Activated T-cell treated with anti-CD3 and anti-CD28 coated beads, Interleukin-2, amount 50 U/mL, for 4 hours (primary cell): ENCODE measurements around the gene BRAT1. TPM values are rescaled to one million over a fixed set of nuclear protein-coding genes. Genes with fewer than 3 reads are reported as not detected.

Experiments
- ATAC-seq, 2 donors: fragments of 200-7000 bp; cut with Tn5 transposase; one replicate each; pipeline ENCODE4 v1.10.0; 2021
- DNase-seq: peaks from one replicate; pipeline ENCODE4 v3.0.0-alpha.2; 2020
- H3K27me3 Mint-ChIP-seq: one replicate; pipeline ENCODE4 v1.8.0; 2021; ENCODE audit warnings: low read depth, mixed read lengths
- H3K36me3 Mint-ChIP-seq: one replicate; pipeline ENCODE4 v1.8.0; 2022; ENCODE audit warnings: mixed read lengths; ENCODE audit not compliant: insufficient read depth
- H3K4me1 Mint-ChIP-seq: one replicate; pipeline ENCODE4 v1.8.0; 2021; ENCODE audit warnings: low read depth, mixed read lengths
- H3K4me3 Mint-ChIP-seq: one replicate; pipeline ENCODE4 v1.8.0; 2021; ENCODE audit warnings: mild to moderate bottlenecking, moderate library complexity, mixed read lengths
- H3K9me3 Mint-ChIP-seq: one replicate; pipeline ENCODE4 v1.8.0; 2021; ENCODE audit warnings: mixed read lengths
- total RNA-seq, 3 donors: library from RNA; stranded (reverse); gene quantifications; one replicate each; pipeline ENCODE4 v1.2.1, GENCODE V29; 2021

Gene BRAT1
- total RNA-seq, 3 donors from 2014 or later, result 40.7 to 55.0 (median 42.6) TPM

GRCh38 chr7:2529161-2530070 lies 25.9 kb downstream of the BRAT1 start:
- H3K9me3 Mint-ChIP-seq, result no peaks in the 10 kb centered on the region
- DNase-seq (no peak), ATAC-seq (peak; percentile 55 to 56)
- H3K4me1 Mint-ChIP-seq, result peaks cover 53% of the 10 kb centered on the region
- peaks cover 4% of the 10 kb centered on the region for H3K36me3 Mint-ChIP-seq
- H3K4me3 Mint-ChIP-seq, result peak overlapping the region; percentile 66
- no peaks in the 10 kb centered on the region for H3K27me3 Mint-ChIP-seq

DNA sequence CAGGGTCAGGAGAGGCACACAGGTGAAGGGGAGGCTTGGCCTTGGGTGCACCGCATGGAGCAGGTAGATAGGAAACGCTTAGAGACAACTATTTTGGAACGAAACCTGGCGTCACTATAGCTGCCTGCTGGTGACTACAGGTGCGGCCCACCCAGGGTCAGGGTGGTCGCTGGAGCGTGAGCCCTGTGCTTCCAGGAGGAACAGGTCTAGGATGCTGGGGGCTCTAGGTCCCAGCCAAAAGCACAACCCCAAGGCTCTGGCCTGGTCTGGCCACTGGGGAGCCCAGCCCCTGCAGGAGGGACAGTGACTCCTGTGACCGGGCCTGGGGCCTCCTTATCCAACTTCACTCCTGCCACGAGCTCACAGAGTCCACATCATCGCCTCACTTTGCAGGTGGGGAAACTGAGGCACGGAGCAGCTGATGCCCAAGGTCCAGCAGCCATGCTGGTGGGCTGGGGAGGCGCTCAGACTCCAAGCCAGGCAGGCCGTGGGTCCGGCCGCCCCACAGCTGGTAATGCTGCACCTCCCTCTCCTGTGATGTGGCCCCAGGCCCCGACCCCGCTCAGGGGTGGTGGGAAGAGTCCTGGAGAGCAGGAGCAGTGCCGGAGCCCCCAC lies 26.7 kb downstream of the BRAT1 start:
- Mint-ChIP-seq H3K36me3 (peaks cover 4% of the 10 kb centered on the region), H3K9me3 (no peaks in the 10 kb centered on the region), H3K4me3 (no peak overlapping the region), H3K4me1 (peaks cover 53% of the 10 kb centered on the region), H3K27me3 (no peaks in the 10 kb centered on the region)
- no peak for DNase-seq
- no peak for ATAC-seq

DNA sequence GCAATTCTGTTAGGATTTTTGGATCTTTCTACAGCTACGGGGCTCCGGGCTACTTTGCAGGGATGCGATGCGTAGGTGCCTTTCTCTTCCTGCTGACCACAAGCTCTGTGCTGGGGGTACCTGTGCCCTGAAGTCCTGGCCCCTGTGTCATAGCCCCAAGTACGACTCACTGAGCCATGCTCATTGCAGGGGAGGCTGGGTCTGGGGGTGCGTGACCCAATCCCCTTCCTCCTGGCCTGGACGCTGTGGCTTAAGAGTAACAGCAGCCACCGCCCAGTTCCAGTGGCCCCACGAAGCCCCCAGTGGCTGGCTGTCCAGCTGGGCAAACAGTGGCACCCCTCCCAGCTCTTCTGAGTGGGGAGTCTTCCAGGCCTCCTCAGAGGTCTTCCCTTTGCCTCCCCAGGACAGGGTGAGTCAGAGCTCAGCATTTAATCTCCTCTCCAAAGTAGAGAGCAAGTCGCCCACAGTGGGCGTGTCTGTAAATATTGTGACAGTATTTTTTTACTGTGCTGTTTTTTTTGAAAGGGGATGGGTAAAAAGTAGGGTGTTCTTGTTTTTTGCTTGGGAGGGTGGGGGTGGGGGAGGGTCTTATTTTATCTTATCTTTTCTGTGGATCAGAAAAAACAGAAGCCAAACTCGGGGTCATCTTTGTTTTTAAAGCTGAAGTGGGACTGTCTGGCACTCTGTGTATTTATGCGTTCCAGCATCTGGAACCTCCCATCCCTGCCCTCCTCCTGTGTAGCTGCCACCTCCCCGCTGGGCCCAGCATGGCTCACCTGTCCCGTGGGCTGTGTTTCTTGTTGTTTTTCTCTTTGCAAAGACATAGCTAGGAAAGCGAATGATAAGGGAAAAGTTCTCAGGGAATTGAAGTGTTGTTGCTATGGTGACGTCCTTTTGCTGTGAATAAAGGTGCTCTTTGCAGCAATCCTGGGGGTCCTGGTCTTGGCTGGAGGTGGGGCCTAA lies 27.5 kb downstream of the BRAT1 start:
- Mint-ChIP-seq H3K36me3 (peaks cover 4% of the 10 kb centered on the region), H3K9me3 (no peaks in the 10 kb centered on the region), H3K4me3 (no peak overlapping the region), H3K4me1 (peaks cover 58% of the 10 kb centered on the region), H3K27me3 (no peaks in the 10 kb centered on the region)
- DNase-seq, result peak; percentile 59
- ATAC-seq, result peak; percentile 27 to 28

DNA sequence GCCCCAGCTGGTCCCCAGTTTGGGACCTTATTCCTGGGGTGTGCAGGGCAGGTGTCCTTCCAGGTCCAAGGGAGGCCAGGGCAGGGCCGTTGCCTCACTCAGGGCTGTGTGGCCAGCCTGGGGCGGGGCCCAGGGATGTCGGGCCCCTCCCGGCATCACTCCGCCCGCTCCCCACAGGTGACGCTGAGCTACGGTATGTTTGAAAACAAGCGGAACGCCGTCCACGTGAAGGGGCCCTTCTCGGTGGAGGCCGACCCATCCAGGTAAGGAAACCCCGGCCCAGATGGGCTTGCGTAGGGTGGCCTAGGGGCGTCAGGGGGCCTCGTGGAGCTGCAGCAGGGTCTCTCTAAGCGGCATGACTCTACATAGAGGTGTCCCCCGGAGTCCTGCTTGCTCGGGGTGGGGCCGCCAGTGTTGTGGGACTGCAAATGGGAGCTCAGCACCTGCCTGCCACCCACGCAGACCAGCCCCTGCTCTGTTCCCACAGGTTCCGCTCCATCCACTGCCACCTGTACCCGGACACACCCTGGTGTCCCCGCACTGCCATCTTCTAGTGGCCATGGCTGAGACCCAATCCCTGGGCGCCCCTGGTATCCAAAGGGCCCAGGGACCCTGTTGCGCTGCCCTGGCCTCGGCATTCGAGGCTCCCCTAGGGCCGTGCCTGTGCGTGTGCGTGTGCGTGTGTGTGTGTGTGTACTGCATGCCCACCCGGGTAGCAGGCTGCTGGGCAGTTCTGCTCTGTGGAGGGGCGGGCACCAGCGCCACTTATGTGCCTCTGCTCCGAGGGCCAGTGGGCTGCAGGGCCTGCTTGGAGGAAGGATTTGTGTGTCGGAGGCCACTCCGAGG lies 28.4 kb downstream of the BRAT1 start:
- H3K27me3 Mint-ChIP-seq, result no peaks in the 10 kb centered on the region
- no peaks in the 10 kb centered on the region for H3K9me3 Mint-ChIP-seq
- no peak for DNase-seq
- no peak overlapping the region for H3K4me3 Mint-ChIP-seq
- H3K36me3 Mint-ChIP-seq, result peaks cover 4% of the 10 kb centered on the region
- peaks cover 63% of the 10 kb centered on the region for H3K4me1 Mint-ChIP-seq
- ATAC-seq, result no peak

- Mint-ChIP-seq H3K36me3 (peaks cover 4% of the 10 kb centered on the region), H3K4me1 (peaks cover 66% of the 10 kb centered on the region), H3K9me3 (no peaks in the 10 kb centered on the region), H3K27me3 (no peaks in the 10 kb centered on the region), H3K4me3 (no peak overlapping the region)
- ATAC-seq, result no peak
- DNase-seq, result no peak
Observed at GRCh38 chr7:2525658-2526630, 29.4 kb downstream of the BRAT1 start.

GRCh38 chr7:2524808-2525657 lies 30.3 kb downstream of the BRAT1 start:
- H3K36me3 Mint-ChIP-seq, result peaks cover 4% of the 10 kb centered on the region
- peaks cover 62% of the 10 kb centered on the region for H3K4me1 Mint-ChIP-seq
- no peak for DNase-seq
- H3K27me3 Mint-ChIP-seq, result no peaks in the 10 kb centered on the region
- no peaks in the 10 kb centered on the region for H3K9me3 Mint-ChIP-seq
- no peak for ATAC-seq
- H3K4me3 Mint-ChIP-seq, result no peak overlapping the region

GRCh38 chr7:2523941-2524807 lies 31.1 kb downstream of the BRAT1 start:
- H3K4me1 Mint-ChIP-seq, result peaks cover 56% of the 10 kb centered on the region
- DNase-seq (no peak), ATAC-seq (no peak)
- no peaks in the 10 kb centered on the region for H3K9me3 Mint-ChIP-seq
- H3K4me3 Mint-ChIP-seq, result peak overlapping the region; percentile 42
- H3K27me3 Mint-ChIP-seq, result no peaks in the 10 kb centered on the region
- peaks cover 4% of the 10 kb centered on the region for H3K36me3 Mint-ChIP-seq

GRCh38 chr7:2523461-2523936 lies 31.8 kb downstream of the BRAT1 start:
- DNase-seq (no peak), ATAC-seq (no peak)
- peaks cover 4% of the 10 kb centered on the region for H3K36me3 Mint-ChIP-seq
- H3K4me1 Mint-ChIP-seq, result peaks cover 49% of the 10 kb centered on the region
- no peaks in the 10 kb centered on the region for H3K27me3 Mint-ChIP-seq
- no peaks in the 10 kb centered on the region for H3K9me3 Mint-ChIP-seq
- H3K4me3 Mint-ChIP-seq, result peak overlapping the region; percentile 90

- H3K9me3 Mint-ChIP-seq, result no peaks in the 10 kb centered on the region
- ATAC-seq (no peak), DNase-seq (no peak)
- peak overlapping the region; percentile 90 for H3K4me3 Mint-ChIP-seq
- H3K4me1 Mint-ChIP-seq, result peaks cover 49% of the 10 kb centered on the region
- H3K27me3 Mint-ChIP-seq, result no peaks in the 10 kb centered on the region
- peaks cover 4% of the 10 kb centered on the region for H3K36me3 Mint-ChIP-seq
Observed at GRCh38 chr7:2522780-2523433, 32.4 kb downstream of the BRAT1 start.

DNA sequence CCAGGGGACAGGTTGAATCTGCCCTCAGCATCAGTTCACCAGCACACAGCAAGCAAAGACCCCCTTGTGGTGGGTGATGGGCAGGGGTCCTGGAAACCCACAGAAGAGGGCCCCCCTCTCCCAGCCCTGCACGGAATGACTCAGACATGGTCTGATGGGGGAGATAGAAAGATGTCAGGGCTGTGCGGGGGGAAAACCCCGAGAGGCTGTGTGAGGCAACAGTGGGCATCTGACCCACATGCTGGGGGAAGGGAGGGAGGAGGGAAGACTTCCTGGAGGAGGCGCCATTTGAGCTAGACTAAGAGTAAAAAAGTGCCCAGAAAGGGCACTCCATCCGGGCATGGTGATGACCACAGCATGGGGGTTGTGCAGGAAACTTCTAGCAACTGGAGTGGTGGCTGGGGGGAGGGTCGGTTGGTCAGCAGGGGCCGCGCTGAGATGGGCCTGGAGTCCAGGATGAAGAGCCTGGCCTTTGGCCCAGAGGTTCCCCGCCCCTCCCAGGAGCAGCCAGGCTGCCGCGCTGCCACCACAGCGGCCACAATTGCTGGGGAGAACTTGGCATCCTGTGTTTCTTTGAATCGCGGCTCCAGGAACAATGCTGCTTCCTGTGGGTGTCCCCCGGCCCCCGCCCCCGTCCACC lies 33.3 kb downstream of the BRAT1 start:
- peaks cover 48% of the 10 kb centered on the region for H3K4me1 Mint-ChIP-seq

More for the DNA sequence above, 33.3 kb downstream of the BRAT1 start:
- peaks cover 2% of the 10 kb centered on the region for H3K36me3 Mint-ChIP-seq
- H3K9me3 Mint-ChIP-seq, result no peaks in the 10 kb centered on the region
- H3K27me3 Mint-ChIP-seq, result no peaks in the 10 kb centered on the region
- peak; percentile 73 for DNase-seq
- H3K4me3 Mint-ChIP-seq, result peak overlapping the region; percentile 90
- ATAC-seq, result peak; percentile 51 to 56
